Left ventricle myocardium superior (tissue), 1 donor: Measurements from ENCODE around the gene FOLR1. TPM values are rescaled to one million over a fixed set of nuclear protein-coding genes. Genes with fewer than 3 reads are reported as not detected.

Source experiments
- ATAC-seq: fragments of 200-7000 bp; cut with Tn5 transposase; one replicate; pipeline ENCODE4 v1.9.1; 2020; ENCODE audit warnings: mild to moderate bottlenecking, moderate library complexity
- DNase-seq: peaks from one replicate; pipeline ENCODE4 v3.0.0-alpha.2; 2020
- intact Hi-C: fragments of 100-400 bp; cut with micrococcal nuclease; formaldehyde crosslinking; loops from one replicate; pipeline ENCODE4 v1.11.0; 2022
- total RNA-seq: library from RNA; stranded (reverse); fragmentation: NEBNext Ultra II Directional; extraction: Animal tissue kit (Norgen Biotek cat#: 25700); gene quantifications from one replicate; pipeline ENCODE4 v1.2.1, GENCODE V29; 2021
- donor health status: DM: no; HTN: yes; CAD: no; lungs with severe emphysema.

FOLR1 gene
- total RNA-seq, 1 donor from 2014 or later, result 0.50 TPM

DNA sequence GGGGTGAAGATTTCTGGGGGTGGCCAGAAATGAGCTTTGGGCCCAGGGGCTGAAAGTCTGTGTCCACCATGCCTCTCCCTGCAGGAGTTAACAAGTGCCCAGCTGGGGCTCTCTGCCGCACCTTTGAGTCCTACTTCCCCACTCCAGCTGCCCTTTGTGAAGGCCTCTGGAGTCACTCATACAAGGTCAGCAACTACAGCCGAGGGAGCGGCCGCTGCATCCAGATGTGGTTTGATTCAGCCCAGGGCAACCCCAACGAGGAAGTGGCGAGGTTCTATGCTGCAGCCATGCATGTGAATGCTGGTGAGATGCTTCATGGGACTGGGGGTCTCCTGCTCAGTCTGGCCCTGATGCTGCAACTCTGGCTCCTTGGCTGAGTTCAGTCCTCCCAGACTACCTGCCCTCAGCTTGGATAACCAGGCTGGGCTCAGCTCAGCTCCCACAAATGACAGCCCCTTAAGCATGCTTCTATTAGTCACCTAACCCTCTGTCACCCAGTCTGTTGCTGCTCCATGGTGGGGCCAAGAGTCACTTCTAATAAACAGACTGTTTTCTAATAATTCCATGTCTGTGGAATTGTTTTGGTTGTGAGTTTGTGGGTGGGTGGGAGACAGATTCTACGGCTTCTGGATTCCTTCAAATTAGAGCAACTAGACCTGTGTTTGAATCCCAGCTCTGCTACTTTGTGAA, 29.6 kb downstream of the FOLR1 start:
- DNase-seq, result peak; percentile 44
- intact Hi-C loops, result no loop called here
- no peak for ATAC-seq

DNA sequence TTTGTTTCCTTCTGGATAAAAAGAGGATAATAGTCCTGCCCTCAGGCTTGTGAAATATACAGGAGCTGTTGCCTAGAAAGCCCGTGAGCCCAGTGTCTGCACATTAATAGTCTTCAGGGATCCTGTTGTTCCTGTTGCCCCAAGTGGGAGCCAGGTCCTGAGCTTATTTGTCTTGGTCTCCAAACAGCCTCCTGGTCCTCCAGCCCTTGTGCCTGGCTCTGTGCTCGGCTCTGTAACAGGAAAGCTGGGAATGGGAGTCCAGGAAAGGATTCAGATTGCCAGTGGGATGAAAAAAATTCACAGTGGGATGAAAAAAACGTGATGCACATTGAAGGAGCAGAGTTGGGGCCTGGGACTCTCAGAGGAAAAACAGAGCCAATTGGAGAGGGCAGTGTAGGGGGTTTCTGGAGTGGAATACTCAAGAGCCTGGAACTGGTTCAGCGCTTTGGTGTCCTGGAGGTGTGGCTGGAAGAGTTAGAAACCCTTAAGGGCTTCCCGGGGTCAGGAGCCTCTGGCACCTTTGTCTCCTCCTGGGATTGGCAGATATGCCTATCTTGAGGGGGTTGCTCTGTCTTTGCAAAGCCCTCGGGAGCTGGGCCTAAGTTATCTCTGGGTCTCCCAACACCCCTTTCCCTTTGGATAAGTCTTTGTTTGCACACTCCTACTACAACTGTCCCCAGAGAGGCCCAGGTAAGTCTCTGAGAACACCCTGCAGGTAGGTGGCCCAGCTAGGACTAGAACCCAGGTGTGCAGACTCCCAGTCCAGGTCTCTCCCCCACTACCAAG, 30.4 kb downstream of the FOLR1 start:
- ATAC-seq (no peak), DNase-seq (no peak)
- intact Hi-C loops, result no loop called here

DNA sequence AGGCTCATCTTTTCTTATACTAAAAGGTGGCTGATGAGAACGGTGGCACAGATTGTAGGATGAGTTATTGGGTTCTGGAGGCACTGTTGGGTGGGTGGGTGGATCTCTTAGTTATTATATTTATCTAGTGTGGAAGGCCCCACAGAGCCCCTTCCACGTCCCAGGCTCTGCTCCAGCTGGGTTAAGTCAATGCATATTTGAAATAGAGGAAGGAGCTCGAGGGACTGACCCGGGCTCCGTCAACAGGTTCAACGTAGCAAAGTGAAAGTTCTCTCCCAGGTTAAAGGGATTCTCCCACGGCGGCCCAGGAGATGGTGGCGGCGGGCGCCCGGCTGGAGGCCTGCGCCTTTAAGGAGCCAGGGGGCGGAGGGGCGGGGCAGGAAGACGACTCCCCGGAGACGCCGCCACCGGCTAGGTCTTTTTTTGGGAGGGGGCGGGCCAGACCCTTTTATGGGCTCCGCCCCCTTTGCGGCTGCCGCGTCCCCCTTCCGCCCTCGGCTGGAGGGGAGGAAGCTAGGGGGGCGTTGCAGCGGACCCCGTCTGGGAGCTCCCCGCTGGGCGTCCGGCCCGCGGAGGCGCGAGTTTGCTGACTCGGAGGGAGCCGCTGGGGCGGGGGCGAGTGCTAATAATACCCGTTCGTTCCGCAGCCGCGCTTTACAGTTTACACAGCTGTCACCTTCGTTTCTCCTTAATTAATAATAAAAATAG, 31.1 kb downstream of the FOLR1 start:
- intact Hi-C loops, result no loop called here
- DNase-seq (peak; percentile 97), ATAC-seq (peak; percentile 91)

GRCh38 chr11:72223615-72224563, 31.9 kb downstream of the FOLR1 start:
- DNase-seq, result peak; percentile 89
- intact Hi-C loops, result no loop called here
- ATAC-seq, result peak; percentile 87

GRCh38 chr11:72224564-72225410, 32.8 kb downstream of the FOLR1 start, which contains the start of gene INPPL1:
TSS of gene INPPL1 (plus strand) at chr11:72224767. CDS start at chr11:72224985, 218 bp downstream.
- DNase-seq (peak; percentile 75), ATAC-seq (peak; percentile 21)
- intact Hi-C loops, result no loop called here

GRCh38 chr11:72225411-72225951, 33.5 kb downstream of the FOLR1 start:
- no peak for ATAC-seq
- no peak for DNase-seq
- intact Hi-C loops, result no loop called here

DNA sequence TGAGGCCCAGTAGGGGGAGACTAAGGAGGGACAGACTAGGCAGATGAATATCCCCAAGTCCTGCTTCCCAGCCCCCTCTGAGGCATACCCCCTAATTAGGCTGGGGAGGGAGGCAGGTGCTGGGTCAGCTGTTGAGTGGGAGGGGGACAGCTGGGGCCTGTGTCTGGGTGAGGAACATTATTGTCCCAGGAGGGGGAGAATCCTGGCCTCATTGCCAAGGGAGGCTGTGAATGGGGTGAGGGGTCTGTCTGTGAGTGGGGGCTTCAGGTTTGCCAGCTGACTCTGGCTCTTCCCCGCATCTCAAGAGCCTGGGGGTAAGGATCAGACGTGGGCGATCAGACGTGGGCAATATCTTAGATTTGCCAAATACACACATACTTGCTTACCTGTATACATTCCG, 34.8 kb downstream of the FOLR1 start:
- ATAC-seq, result no peak

DNA sequence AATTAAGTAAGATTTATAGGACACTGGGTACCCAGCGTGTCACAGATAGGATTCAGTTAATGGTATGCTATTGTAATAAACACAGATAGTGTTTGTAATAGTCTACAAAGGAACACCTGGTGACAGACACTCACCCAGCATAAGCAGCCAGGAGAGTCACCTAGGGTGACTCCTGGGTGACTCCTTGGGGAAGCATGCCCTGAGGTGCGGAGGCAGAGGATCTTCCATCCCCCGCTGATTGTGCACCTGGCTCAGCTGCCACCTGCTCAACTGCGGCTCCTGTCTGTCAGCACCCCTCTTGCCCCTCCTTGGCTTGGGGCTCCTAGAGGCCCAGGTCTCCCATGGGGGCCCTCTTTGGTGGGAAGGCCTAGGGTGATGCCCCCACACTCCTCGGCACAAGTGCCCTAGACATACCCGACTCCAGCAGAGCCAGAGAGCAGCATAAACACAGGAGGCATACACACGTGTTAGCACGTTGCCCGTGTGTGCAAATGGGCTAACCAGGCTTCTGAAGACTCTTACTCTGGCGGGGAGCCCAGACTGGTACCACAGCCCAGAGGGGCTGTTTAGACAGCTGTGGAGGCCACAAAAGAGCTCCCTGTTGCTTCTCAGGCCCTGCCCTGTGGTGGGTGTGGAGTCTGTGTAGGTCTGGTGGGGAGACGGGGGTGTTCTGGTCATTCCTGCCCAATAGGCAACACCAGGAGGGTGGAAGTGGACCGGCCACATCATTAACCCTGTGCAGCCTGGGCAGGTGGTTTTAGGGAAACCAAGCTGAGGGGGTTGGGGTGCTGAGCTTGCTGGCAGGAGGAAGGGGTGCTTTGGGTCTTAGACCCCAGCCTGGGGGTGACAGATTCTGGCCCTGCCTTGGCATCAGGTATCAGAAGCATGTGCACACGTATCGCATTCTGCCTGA, 35.6 kb downstream of the FOLR1 start:
- intact Hi-C loops, result no loop called here
- DNase-seq, result peak; percentile 16

More for the DNA sequence above, 34.8 kb downstream of the FOLR1 start:
- no peak for DNase-seq
- intact Hi-C loops, result no loop called here

GRCh38 chr11:72228229-72228843, 36.4 kb downstream of the FOLR1 start:
- no peak for ATAC-seq
- intact Hi-C loops, result no loop called here
- no peak for DNase-seq

More for the DNA sequence above, 35.6 kb downstream of the FOLR1 start:
- no peak for ATAC-seq

DNA sequence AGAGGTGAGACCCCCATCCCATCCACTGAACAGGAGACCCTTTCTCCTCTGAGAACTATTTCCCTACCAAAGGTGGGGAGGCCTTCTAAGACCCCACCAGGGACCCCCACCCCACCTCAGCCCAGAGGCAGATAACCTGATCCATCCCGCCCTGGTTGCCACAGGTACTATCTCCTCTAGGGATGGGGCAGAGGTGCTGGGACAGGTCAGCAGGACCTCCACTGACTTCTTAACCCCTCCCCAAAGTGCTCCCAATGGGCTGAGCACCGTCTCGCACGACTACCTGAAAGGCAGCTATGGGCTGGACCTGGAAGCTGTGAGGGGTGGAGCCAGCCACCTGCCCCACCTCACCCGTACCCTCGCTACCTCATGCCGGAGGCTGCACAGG, 36.9 kb downstream of the FOLR1 start:
- intact Hi-C loops, result no loop called here
- no peak for ATAC-seq
- DNase-seq, result no peak

DNA sequence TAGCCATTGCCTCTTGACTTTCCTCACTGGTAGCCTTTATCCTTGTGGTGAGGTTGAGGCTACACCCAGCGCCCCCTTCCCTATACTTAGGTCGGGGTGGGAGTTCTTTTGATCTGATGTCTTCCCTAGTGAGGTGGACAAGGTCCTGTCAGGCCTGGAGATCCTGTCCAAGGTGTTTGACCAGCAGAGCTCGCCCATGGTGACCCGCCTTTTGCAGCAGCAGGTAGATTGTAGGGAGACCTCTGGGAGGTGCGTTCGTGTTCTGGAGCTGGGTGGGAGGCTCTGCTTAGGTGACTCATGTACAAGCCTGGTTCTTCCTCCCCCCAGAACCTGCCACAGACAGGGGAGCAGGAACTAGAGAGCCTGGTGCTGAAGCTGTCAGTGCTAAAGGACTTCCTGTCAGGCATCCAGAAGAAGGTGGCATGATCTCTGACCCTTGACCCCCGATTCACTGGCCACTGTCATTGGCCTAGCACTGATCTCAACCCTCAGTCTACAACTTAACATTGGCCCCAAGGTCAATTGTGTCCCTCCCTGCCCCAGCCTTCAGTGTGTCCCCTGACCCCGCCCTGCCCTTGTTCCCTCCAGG, 37.5 kb downstream of the FOLR1 start:
- no peak for ATAC-seq
- intact Hi-C loops, result no loop called here
- no peak for DNase-seq

- ATAC-seq (no peak), DNase-seq (no peak)
- intact Hi-C loops, result no loop called here
Observed at GRCh38 chr11:72229925-72230763, 38.2 kb downstream of the FOLR1 start.

DNA sequence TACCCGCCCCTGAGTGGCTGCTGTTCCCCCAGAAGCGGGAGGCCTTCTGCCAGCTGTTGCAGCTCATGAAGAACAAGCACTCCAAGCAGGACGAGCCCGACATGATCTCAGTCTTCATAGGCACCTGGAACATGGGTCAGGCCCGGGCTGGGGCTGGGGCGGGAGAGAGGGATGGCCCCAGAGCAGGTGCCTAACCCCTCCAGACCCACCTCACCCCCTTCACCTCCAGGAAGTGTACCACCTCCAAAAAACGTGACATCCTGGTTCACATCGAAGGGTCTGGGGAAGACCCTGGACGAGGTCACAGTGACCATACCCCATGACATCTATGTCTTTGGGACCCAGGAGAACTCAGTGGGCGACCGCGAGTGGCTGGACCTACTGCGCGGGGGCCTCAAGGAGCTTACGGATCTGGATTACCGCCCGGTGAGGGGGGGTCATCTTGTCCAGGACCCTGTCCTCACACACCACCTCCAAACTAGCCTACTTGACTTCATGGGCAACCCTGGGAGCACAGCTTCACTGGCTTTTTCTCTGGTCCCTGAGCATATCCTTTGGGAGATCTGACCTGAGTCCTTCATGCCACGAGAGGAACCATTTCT, 38.9 kb downstream of the FOLR1 start:
- intact Hi-C loops, result no loop called here
- ATAC-seq, result no peak
- no peak for DNase-seq

GRCh38 chr11:72231396-72232259, 39.7 kb downstream of the FOLR1 start:
- intact Hi-C loops, result no loop called here
- ATAC-seq (peak; percentile 56), DNase-seq (peak; percentile 79)
